PC-9 (cell line): ENCODE data around the gene PAGR1. TPM values are rescaled to one million over a fixed set of nuclear protein-coding genes. Genes with fewer than 3 reads are reported as not detected.
"Not testable (repeated sequence)": the region's sequence is repeated elsewhere in the genome, so short reads cannot be mapped to it uniquely, and the experiment has no call there.

Experiments
- BruUV-seq: library from RNA; stranded (reverse); fragments of 400-500 nt; replicated peaks from 2 replicates; lab custom pipeline; 2021; lab: Mats Ljungman, UMichigan
- CTCF ChIA-PET: fragments of 300-600 bp; sonication (Branson Sonifier 250); formaldehyde crosslinking; loops from one replicate; lab custom pipeline; 2022; ENCODE audit warnings: antibody characterized with exemption; lab: Charles Lee
- POLR2A ChIA-PET: fragments of 300-600 bp; sonication (Branson Sonifier 250); formaldehyde crosslinking; loops from one replicate; lab custom pipeline; 2022; ENCODE audit warnings: antibody characterized with exemption; ENCODE audit not compliant: unreplicated experiment; lab: Charles Lee
- DNase-seq, 2 experiments: peaks; one replicate each; pipeline versions ENCODE4 v3.0.0 to v3.0.0-alpha.2; 2015 to 2022; ENCODE audit warnings: mixed read lengths in 1 of 2
- H2AFZ ChIP-seq: fragments of 200-600 bp; sonication (generic); 2 replicates; pipeline ENCODE4 v1.8.1; 2017; ENCODE audit warnings: antibody characterized with exemption
- H3F3A ChIP-seq: fragments of 200-600 bp; sonication (generic); 2 replicates; pipeline ENCODE4 v1.8.1; 2017; ENCODE audit warnings: antibody characterized with exemption, mild to moderate bottlenecking, low read depth; ENCODE audit not compliant: insufficient read depth
- H3K27ac ChIP-seq: fragments of 200-600 bp; sonication (generic); 2 replicates; pipeline ENCODE4 v1.6.1; 2016; ENCODE audit warnings: mixed run types
- H3K27me3 ChIP-seq: fragments of 200-600 bp; sonication (generic); 2 replicates; pipeline ENCODE4 v1.6.1; 2016; ENCODE audit warnings: low read depth, mixed run types; ENCODE audit not compliant: insufficient read depth
- H3K36me3 ChIP-seq: fragments of 200-600 bp; sonication (generic); 2 replicates; pipeline ENCODE4 v1.6.1; 2016; ENCODE audit warnings: low read depth, mixed run types
- H3K4me1 ChIP-seq: fragments of 200-600 bp; sonication (generic); replicated peaks from 2 replicates; pipeline ENCODE4 v1.6.1; 2016; ENCODE audit warnings: mixed run types; ENCODE audit not compliant: insufficient read depth
- H3K4me2 ChIP-seq: fragments of 200-600 bp; sonication (generic); 2 replicates; pipeline ENCODE4 v1.6.1; 2017; ENCODE audit warnings: mixed run types
- H3K4me3 ChIP-seq: fragments of 200-600 bp; sonication (generic); 2 replicates; pipeline ENCODE4 v1.6.1; 2016; ENCODE audit warnings: mixed run types
- H3K79me2 ChIP-seq: fragments of 200-600 bp; sonication (generic); 2 replicates; pipeline ENCODE4 v1.6.1; 2017; ENCODE audit warnings: low read depth, mixed run types
- H3K9me2 ChIP-seq: fragments of 200-600 bp; sonication (generic); 2 replicates; pipeline ENCODE4 v1.8.1; 2017; ENCODE audit warnings: mild to moderate bottlenecking; ENCODE audit not compliant: insufficient read depth
- H3K9me3 ChIP-seq: fragments of 200-600 bp; sonication (generic); 2 replicates; pipeline ENCODE4 v1.8.1; 2016; ENCODE audit warnings: low read depth; ENCODE audit not compliant: insufficient read depth
- H4K20me1 ChIP-seq: fragments of 200-600 bp; sonication (generic); 2 replicates; pipeline ENCODE4 v1.8.1; 2017; ENCODE audit not compliant: insufficient read depth
- EZH2 ChIP-seq: fragments of 200-600 bp; sonication (generic); IDR thresholded peaks from 2 replicates; pipeline ENCODE4 v1.8.0; 2017; ENCODE audit warnings: antibody characterized with exemption, low read depth
- intact Hi-C: fragments of 100-400 bp; cut with micrococcal nuclease; formaldehyde crosslinking; loops from one replicate; pipeline ENCODE4 v1.10.0; 2022; ENCODE audit not compliant: unreplicated experiment
- total RNA-seq: library from RNA; stranded (reverse); gene quantifications from 2 replicates; pipeline ENCODE4 v1.2.3, GENCODE V29; 2021
- TF ChIP-seq, protein P1 (sequence below): fragments of 200-600 bp; sonication (generic); conservative IDR thresholded peaks from 2 replicates; pipeline ENCODE4 v1.6.1; 2017; ENCODE audit warnings: mixed run types, antibody characterized with exemption, mild to moderate bottlenecking, moderate library complexity

Gene PAGR1
- total RNA-seq, 1 experiment from 2014 or later, result 27.5 TPM

- CTCF ChIA-PET, result no interaction called here
- Histone ChIP-seq H4K20me1 (no peaks in the 10 kb centered on the region), H2AFZ (no peak overlapping the region), H3K27me3 (no peaks in the 10 kb centered on the region), H3K27ac (no peak overlapping the region), H3K79me2 (no peaks in the 10 kb centered on the region), H3K9me3 (no peaks in the 10 kb centered on the region), H3K4me2 (no peak overlapping the region), H3K9me2 (no peaks in the 10 kb centered on the region), H3K36me3 (no peaks in the 10 kb centered on the region), H3K4me1 (peaks cover 28% of the 10 kb centered on the region), H3K4me3 (no peak overlapping the region), H3F3A (peaks cover 20% of the 10 kb centered on the region)
- TF ChIP-seq, protein P1, sequence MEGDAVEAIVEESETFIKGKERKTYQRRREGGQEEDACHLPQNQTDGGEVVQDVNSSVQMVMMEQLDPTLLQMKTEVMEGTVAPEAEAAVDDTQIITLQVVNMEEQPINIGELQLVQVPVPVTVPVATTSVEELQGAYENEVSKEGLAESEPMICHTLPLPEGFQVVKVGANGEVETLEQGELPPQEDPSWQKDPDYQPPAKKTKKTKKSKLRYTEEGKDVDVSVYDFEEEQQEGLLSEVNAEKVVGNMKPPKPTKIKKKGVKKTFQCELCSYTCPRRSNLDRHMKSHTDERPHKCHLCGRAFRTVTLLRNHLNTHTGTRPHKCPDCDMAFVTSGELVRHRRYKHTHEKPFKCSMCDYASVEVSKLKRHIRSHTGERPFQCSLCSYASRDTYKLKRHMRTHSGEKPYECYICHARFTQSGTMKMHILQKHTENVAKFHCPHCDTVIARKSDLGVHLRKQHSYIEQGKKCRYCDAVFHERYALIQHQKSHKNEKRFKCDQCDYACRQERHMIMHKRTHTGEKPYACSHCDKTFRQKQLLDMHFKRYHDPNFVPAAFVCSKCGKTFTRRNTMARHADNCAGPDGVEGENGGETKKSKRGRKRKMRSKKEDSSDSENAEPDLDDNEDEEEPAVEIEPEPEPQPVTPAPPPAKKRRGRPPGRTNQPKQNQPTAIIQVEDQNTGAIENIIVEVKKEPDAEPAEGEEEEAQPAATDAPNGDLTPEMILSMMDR, result no peak
- TF ChIP-seq EZH2, result no peak
- POLR2A ChIA-PET, result no interaction called here
- no TSS peak for BruUV-seq
- intact Hi-C loops, result no loop called here
- DNase-seq, result no peak
Observed at GRCh38 chr16:29769507-29769906, 46.4 kb upstream of the PAGR1 start.

DNA sequence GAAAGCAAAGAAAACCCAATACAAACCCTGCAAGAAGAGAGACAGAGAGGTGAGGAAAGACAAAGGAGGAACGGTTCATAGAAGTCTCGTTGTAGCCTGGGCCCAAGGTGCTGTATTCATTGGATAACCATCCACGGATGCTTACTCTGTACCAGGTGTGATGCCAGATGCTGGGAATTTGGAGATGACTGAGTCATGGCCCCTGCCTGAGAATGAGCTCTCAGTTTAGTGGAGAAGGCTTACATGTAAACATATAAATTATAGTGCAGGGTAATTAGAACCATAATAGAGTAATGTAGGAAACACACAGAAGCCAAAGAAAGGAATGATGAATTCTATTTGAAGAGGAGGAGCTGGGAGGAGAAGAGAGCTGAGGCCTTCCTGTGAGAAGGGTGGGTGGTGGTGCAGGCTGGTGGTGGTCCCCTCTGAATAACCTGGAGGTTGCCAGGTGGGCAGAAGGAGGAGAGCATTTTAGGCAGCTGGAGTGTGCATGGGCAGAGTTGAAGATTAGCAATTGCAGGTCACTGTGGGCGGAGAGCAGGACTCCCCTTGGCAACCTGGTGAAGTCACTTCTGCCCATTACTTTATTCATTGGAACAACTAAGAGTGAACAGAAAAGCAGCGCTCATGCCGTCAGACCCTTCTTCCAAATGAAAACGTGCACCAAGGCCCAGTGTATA is 45.6 kb upstream of the PAGR1 start:
- TF ChIP-seq, protein P1, result no peak
- TF ChIP-seq EZH2, result no peak
- Histone ChIP-seq H3K79me2 (no peaks in the 10 kb centered on the region), H3F3A (peaks cover 11% of the 10 kb centered on the region), H3K36me3 (no peaks in the 10 kb centered on the region), H3K9me3 (no peaks in the 10 kb centered on the region), H4K20me1 (no peaks in the 10 kb centered on the region), H2AFZ (no peak overlapping the region), H3K4me3 (no peak overlapping the region), H3K27me3 (no peaks in the 10 kb centered on the region), H3K9me2 (no peaks in the 10 kb centered on the region), H3K4me1 (peaks cover 24% of the 10 kb centered on the region), H3K27ac (no peak overlapping the region), H3K4me2 (no peak overlapping the region)
- no TSS peak for BruUV-seq
- no peak for DNase-seq
- CTCF ChIA-PET, result interaction anchor here (0.5 to 0.6 kb wide), 2 partner anchors 12 to 42 kb away, joined by 6 read pairs; no protein-coding TSS in a partner anchor
- intact Hi-C loops, result no loop called here
- POLR2A ChIA-PET, result no interaction called here

- CTCF ChIA-PET, result interaction anchor here (1.0 kb wide), 1 partner anchor 12 kb away, joined by 11 read pairs; no protein-coding TSS in a partner anchor
- H3K79me2 ChIP-seq, H4K20me1 ChIP-seq, H3K27me3 ChIP-seq, POLR2A ChIA-PET, intact Hi-C loops, H3K4me3 ChIP-seq, DNase-seq, H3K9me3 ChIP-seq, H3K36me3 ChIP-seq, BruUV-seq, H3K27ac ChIP-seq, H3K4me2 ChIP-seq, H3K9me2 ChIP-seq, H2AFZ ChIP-seq: not testable (repeated sequence)
- peaks cover 11% of the 10 kb centered on the region; the same call in 1 of the 2 replicates for H3F3A ChIP-seq
- peaks cover 37% of the 10 kb centered on the region for H3K4me1 ChIP-seq
Observed at GRCh38 chr16:29772330-29772729, 43.6 kb upstream of the PAGR1 start.
